Upper lobe of left lung (tissue), 6 donors: ENCODE data around the gene UMAD1. TPM values are rescaled to one million over a fixed set of nuclear protein-coding genes. Genes with fewer than 3 reads are reported as not detected.

Experiments
- ATAC-seq, 2 donors: fragments of 200-7000 bp; cut with Tn5 transposase; one replicate each; pipeline ENCODE4 v1.9.1; 2022; ENCODE audit warnings: mild to moderate bottlenecking in 2 of 2, moderate library complexity in 2 of 2; ENCODE audit not compliant: low FRiP score in 2 of 2
- DNase-seq, 2 donors: peaks; one replicate each; pipeline ENCODE4 v3.0.0-alpha.2; 2019 to 2020
- H3K27ac ChIP-seq, 4 donors: fragments of 200-600 bp; sonication (generic); one replicate each; pipeline ENCODE4 v1.5.1; 2016 to 2019
- H3K27me3 ChIP-seq, 4 donors: fragments of 200-600 bp; sonication (generic); one replicate each; pipeline ENCODE4 v1.5.1; 2017 to 2019
- H3K36me3 ChIP-seq, 4 donors: fragments of 200-600 bp; sonication (generic); one replicate each; pipeline ENCODE4 v1.5.1; 2016 to 2019
- H3K4me1 ChIP-seq, 4 donors: fragments of 200-600 bp; sonication (generic); one replicate each; pipeline ENCODE4 v1.5.1; 2018 to 2019
- H3K4me3 ChIP-seq, 4 donors: fragments of 200-600 bp; sonication (generic); one replicate each; pipeline ENCODE4 v1.5.1; 2017 to 2019; ENCODE audit warnings: mild to moderate bottlenecking in 2 of 4, moderate library complexity in 1 of 4
- H3K9me3 ChIP-seq, 4 donors: fragments of 200-600 bp; sonication (generic); one replicate each; pipeline ENCODE4 v1.5.1; 2018 to 2019
- EP300 ChIP-seq, 4 donors: sonication (generic); formaldehyde crosslinking; IDR thresholded peaks; one replicate each; pipeline ENCODE4 v1.5.1; 2017; ENCODE audit warnings: antibody characterized with exemption in 4 of 4, control low read depth in 2 of 4
- POLR2A ChIP-seq, 4 donors: fragments of 450-650 bp; IDR thresholded peaks; one replicate each; pipeline ENCODE4 v1.5.1; 2016 to 2017; ENCODE audit warnings: antibody characterized with exemption in 4 of 4, mild to moderate bottlenecking in 2 of 4
- POLR2AphosphoS5 ChIP-seq, 2 donors: sonication (generic); formaldehyde crosslinking; IDR thresholded peaks; one replicate each; pipeline ENCODE4 v1.5.1; 2017; ENCODE audit warnings: antibody characterized with exemption in 2 of 2
- WGBS, 2 donors: methylation state at CpG; one replicate each; pipeline ENCODE4 v1.1.5; 2017 to 2018; 5-methylcytosine and 5-hydroxymethylcytosine counted together
- total RNA-seq, 6 donors: library from RNA; depleted of rRNA in 4 of 6; stranded (reverse); fragments of >200 nt in 4 of 6; gene quantifications; one replicate each; pipeline versions ENCODE4 v1.1.0 to v1.2.1, GENCODE V29; 2016 to 2021
- TF ChIP-seq, protein P1 (sequence below), 6 experiments: fragments of 450-650 bp in 4 of 6; fragments of 200-600 bp in 2 of 6; sonication (generic) in 2 of 6; IDR thresholded peaks; one replicate each; pipeline ENCODE4 v1.5.1; 2016 to 2019; ENCODE audit warnings: antibody characterized with exemption in 6 of 6
- donor health status: DM: no; HTN: no; CAD: no; lungs with moderate emphysema.
- donor health status: DM: no; HTN: yes; CAD: no; lungs with severe emphysema.

Gene UMAD1
- total RNA-seq, 6 donors from 2014 or later = 8.4 to 29.7 (median 13.3) TPM

DNA sequence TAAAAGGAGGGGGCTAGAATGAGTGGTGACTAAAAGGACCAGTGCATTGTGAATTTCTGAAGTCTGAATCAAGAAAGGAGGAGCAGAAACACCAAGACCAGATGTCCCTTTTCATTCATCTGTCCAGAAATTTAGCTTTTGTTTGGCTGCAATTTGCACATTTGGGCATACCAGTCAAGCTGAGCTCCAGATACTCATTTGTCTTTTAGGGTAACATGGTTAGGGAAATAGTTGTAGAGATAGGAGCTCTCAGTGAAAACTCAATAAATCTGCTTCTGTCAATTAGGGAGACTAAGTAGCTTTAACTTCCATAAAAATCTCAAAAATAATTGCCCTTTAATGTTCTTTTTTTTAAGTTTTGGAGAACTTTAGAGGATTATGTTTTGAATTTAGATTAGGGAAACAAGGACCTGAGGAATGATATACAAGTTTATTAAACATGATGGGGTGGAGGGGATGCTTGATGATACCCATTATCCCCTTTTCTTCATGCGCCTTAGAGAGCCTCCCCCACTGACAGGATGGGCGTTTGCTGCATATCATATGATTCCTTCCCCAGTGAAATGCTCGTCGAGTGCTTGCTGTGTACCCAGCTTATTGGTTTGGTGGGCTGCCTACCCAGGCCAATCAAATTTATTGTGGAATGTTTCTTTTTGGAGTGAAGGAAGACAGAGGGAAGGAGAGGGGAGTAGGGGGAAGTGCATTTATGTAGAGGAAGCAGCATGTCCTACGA, 128.6 kb downstream of the UMAD1 start:
- ATAC-seq (no peak), DNase-seq (no peak)
- Histone ChIP-seq H3K4me3 (no peak overlapping the region), H3K4me1 (peaks cover 0 to 28% (median 9%) of the 10 kb centered on the region in 4 donors), H3K27ac (no peak overlapping the region), H3K27me3 (no peaks in the 10 kb centered on the region), H3K36me3 (no peaks in the 10 kb centered on the region), H3K9me3 (no peaks in the 10 kb centered on the region)
- TF ChIP-seq POLR2AphosphoS5 (IDR thresholded peaks at IDR 0.05) (no peak), EP300 (IDR thresholded peaks at IDR 0.05) (no peak), POLR2A (IDR thresholded peaks at IDR 0.05) (no peak)
- TF ChIP-seq, protein P1, sequence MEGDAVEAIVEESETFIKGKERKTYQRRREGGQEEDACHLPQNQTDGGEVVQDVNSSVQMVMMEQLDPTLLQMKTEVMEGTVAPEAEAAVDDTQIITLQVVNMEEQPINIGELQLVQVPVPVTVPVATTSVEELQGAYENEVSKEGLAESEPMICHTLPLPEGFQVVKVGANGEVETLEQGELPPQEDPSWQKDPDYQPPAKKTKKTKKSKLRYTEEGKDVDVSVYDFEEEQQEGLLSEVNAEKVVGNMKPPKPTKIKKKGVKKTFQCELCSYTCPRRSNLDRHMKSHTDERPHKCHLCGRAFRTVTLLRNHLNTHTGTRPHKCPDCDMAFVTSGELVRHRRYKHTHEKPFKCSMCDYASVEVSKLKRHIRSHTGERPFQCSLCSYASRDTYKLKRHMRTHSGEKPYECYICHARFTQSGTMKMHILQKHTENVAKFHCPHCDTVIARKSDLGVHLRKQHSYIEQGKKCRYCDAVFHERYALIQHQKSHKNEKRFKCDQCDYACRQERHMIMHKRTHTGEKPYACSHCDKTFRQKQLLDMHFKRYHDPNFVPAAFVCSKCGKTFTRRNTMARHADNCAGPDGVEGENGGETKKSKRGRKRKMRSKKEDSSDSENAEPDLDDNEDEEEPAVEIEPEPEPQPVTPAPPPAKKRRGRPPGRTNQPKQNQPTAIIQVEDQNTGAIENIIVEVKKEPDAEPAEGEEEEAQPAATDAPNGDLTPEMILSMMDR (IDR thresholded peaks at IDR 0.05) = no peak
- 84 to 95% methylated on average over 5 of the region's 5 CpGs for WGBS, 2 donors

DNA sequence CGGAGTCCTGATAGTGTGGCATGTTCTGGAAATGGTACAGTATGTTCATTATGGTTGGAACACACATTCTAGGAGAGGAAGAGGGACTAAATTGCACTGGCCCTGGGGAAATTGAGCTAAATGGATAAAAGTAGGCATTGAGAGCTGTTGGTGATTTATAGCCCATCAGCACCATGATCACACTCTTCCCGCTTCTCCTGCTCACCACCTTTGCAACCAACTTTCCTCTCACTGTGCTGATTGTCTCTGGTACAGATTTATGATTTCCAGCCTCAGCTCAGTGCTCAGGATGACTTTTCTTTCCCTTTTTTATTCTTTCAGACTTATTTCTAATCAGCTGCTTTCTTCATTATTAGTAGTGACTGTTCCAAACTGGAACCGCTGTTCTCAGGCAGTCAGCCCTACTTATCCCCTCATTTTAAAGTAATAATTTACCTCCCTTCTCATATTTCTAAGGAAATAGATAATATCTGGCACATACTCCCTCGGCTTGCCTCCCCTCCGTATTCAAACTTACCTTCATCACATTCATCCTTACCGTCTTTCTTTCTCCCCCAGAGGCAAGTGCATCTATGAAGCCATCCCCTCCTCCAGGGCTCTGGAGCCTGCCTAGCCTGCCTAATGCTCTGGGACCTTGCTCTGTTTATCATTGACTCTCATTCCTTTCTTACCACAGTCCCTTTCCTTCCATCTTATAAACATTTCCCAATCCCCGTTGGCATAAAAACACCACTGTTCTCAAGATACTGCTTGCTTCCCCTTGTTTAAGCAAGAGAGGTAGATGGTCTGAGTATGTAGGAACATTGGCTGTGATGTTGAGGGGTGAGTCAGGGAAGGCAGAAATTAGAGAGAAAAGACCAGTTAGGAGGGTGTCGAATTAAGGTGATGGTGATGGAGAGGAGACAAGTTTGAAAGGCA, 129.4 kb downstream of the UMAD1 start:
- H3K9me3 ChIP-seq = no peaks in the 10 kb centered on the region
- TF ChIP-seq, protein P1 (IDR thresholded peaks at IDR 0.05) = no peak
- no peak for TF ChIP-seq POLR2AphosphoS5 (IDR thresholded peaks at IDR 0.05)
- TF ChIP-seq EP300 (IDR thresholded peaks at IDR 0.05) = no peak
- TF ChIP-seq POLR2A (IDR thresholded peaks at IDR 0.05) = no peak
- H3K27ac ChIP-seq = no peak overlapping the region
- peaks cover 0 to 21% (median 8%) of the 10 kb centered on the region in 4 donors for H3K4me1 ChIP-seq
- no peaks in the 10 kb centered on the region for H3K27me3 ChIP-seq
- DNase-seq = no peak
- 81 to 84% methylated on average over 8 of the region's 8 CpGs for WGBS, 2 donors
- no peak for ATAC-seq
- no peaks in the 10 kb centered on the region for H3K36me3 ChIP-seq
- H3K4me3 ChIP-seq = no peak overlapping the region

DNA sequence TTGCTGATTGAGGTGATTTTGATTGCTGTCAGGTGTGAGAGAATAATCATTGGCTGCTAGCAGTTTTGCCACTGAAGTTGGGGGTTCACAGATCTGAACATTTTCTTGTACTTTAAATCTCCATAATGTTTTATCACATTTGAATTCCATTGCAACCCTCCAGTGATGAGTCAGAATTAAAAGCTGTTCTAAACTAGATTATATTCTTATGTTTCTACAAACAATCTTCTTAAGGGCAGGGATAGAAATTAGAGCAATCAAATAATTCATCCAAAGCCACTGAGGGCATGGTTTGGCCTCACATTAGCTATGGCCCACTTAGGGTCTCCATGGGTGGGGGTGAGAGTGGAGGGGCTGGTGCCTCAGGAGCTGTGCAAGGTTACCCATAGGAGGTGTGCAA, 130.9 kb downstream of the UMAD1 start:
- H3K9me3 ChIP-seq = no peaks in the 10 kb centered on the region
- no peak for TF ChIP-seq POLR2AphosphoS5 (IDR thresholded peaks at IDR 0.05)
- no peak for TF ChIP-seq EP300 (IDR thresholded peaks at IDR 0.05)
- TF ChIP-seq, protein P1 (IDR thresholded peaks at IDR 0.05) = no peak
- TF ChIP-seq POLR2A (IDR thresholded peaks at IDR 0.05) = no peak
- ATAC-seq (no peak), DNase-seq (no peak)
- no peaks in the 10 kb centered on the region for H3K36me3 ChIP-seq
- H3K27ac ChIP-seq = no peak overlapping the region
- H3K4me3 ChIP-seq = no peak overlapping the region
- peaks cover 0 to 16% (median 7%) of the 10 kb centered on the region in 4 donors for H3K4me1 ChIP-seq
- H3K27me3 ChIP-seq = no peaks in the 10 kb centered on the region

DNA sequence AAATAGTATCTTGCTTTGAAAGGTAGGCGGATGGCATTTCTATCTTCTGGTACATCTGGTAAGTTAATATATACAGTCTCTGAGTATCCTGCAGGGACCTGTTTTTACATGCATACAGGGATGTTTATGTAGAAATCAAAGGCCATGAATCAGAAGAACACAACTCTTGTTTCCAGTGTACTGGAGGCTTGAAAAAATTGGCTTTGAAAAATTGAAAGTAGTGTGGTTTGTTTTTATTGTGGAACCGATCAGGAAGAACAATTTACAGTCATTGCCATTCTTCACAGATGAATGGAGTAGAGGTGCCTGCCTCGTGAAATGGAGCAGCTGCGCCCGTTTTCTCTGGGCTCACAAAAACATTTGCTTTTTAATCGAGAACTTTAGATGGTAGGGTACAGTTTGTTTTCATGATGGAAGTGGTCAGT, 131.9 kb downstream of the UMAD1 start:
- DNase-seq (no peak), ATAC-seq (no peak)
- H3K27me3 ChIP-seq = no peaks in the 10 kb centered on the region
- H3K4me3 ChIP-seq = no peak overlapping the region
- H3K27ac ChIP-seq = no peak overlapping the region
- H3K4me1 ChIP-seq = peaks cover 0 to 16% (median 5%) of the 10 kb centered on the region in 4 donors
- no peaks in the 10 kb centered on the region for H3K9me3 ChIP-seq
- TF ChIP-seq EP300 (IDR thresholded peaks at IDR 0.05) = no peak
- TF ChIP-seq POLR2AphosphoS5 (IDR thresholded peaks at IDR 0.05) = no peak
- no peak for TF ChIP-seq POLR2A (IDR thresholded peaks at IDR 0.05)
- TF ChIP-seq, protein P1 (IDR thresholded peaks at IDR 0.05) = no peak
- WGBS, 2 donors = 55 to 71% methylated on average over 6 of the region's 6 CpGs
- no peaks in the 10 kb centered on the region for H3K36me3 ChIP-seq
